ENCODE results near the gene CDC14A. TPM values are rescaled to one million over a fixed set of nuclear protein-coding genes. Genes with fewer than 3 reads are reported as not detected.

CDC14A gene
- polyA plus RNA-seq, 1 donor from 2014 or later = 2.7 TPM

GRCh38 chr1:100323419-100324106 lies 28.7 kb upstream of the CDC14A start:
- no peak overlapping the region for H3K4me3 ChIP-seq (ENCODE audit: low read length)
- no peak overlapping the region for H3K27ac ChIP-seq (ENCODE audit: low read length)
- no peaks in the 10 kb centered on the region for H3F3A ChIP-seq (ENCODE audit: insufficient read depth, low read length, poor library complexity, severe bottlenecking)
- no peak overlapping the region for H2AFZ ChIP-seq (ENCODE audit: low read depth, low read length)
- H3K4me2 ChIP-seq (ENCODE audit: low read length) = no peak overlapping the region
- TF ChIP-seq SMC3 (conservative IDR thresholded peaks at IDR 0.05; ENCODE audit: poor library complexity) (no peak), EP300 (conservative IDR thresholded peaks at IDR 0.05; ENCODE audit: poor library complexity, severe bottlenecking) (no peak), CTCF (IDR thresholded peaks at IDR 0.05; ENCODE audit: poor library complexity, severe bottlenecking) (no peak), RAD21 (conservative IDR thresholded peaks at IDR 0.05) (no peak), MXI1 (conservative IDR thresholded peaks at IDR 0.05; ENCODE audit: poor library complexity, severe bottlenecking) (no peak), TAF1 (IDR thresholded peaks at IDR 0.05; ENCODE audit: low read depth) (no peak), REST (IDR thresholded peaks at IDR 0.05; ENCODE audit: borderline replicate concordance) (no peak), EZH2 (IDR thresholded peaks at IDR 0.05; ENCODE audit: borderline replicate concordance, insufficient read depth, low read length, poor library complexity, severe bottlenecking) (no peak), POLR2AphosphoS5 (IDR thresholded peaks at IDR 0.05) (no peak)
- no peaks in the 10 kb centered on the region for H3K36me3 ChIP-seq (ENCODE audit: insufficient read depth, low read length)
- H3K9me3 ChIP-seq (ENCODE audit: low read length) = no peaks in the 10 kb centered on the region
- H3K9me2 ChIP-seq (ENCODE audit: insufficient read depth, low read length) = no peaks in the 10 kb centered on the region
- no peaks in the 10 kb centered on the region for H3K27me3 ChIP-seq (ENCODE audit: insufficient read depth, low read depth, low read length)
- no peaks in the 10 kb centered on the region for H3K79me2 ChIP-seq (replicated peaks; ENCODE audit: insufficient read depth, low read length)
- H3K9ac ChIP-seq (ENCODE audit: low read length) = no peak overlapping the region
- H4K20me1 ChIP-seq (ENCODE audit: insufficient read depth) = no peaks in the 10 kb centered on the region

- Histone ChIP-seq H3K4me2 (ENCODE audit: low read length) (no peak overlapping the region), H2AFZ (ENCODE audit: low read depth, low read length) (no peak overlapping the region), H3K27me3 (ENCODE audit: insufficient read depth, low read depth, low read length) (no peaks in the 10 kb centered on the region), H3F3A (ENCODE audit: insufficient read depth, low read length, poor library complexity, severe bottlenecking) (no peaks in the 10 kb centered on the region), H3K79me2 (replicated peaks; ENCODE audit: insufficient read depth, low read length) (no peaks in the 10 kb centered on the region), H3K9me3 (ENCODE audit: low read length) (no peaks in the 10 kb centered on the region), H4K20me1 (ENCODE audit: insufficient read depth) (no peaks in the 10 kb centered on the region), H3K4me3 (ENCODE audit: low read length) (no peak overlapping the region), H3K36me3 (ENCODE audit: insufficient read depth, low read length) (no peaks in the 10 kb centered on the region), H3K27ac (ENCODE audit: low read length) (no peak overlapping the region), H3K9ac (ENCODE audit: low read length) (no peak overlapping the region), H3K9me2 (ENCODE audit: insufficient read depth, low read length) (no peaks in the 10 kb centered on the region)
- TF ChIP-seq POLR2AphosphoS5 (IDR thresholded peaks at IDR 0.05) (no peak), EZH2 (IDR thresholded peaks at IDR 0.05; ENCODE audit: borderline replicate concordance, insufficient read depth, low read length, poor library complexity, severe bottlenecking) (no peak), REST (IDR thresholded peaks at IDR 0.05; ENCODE audit: borderline replicate concordance) (no peak), RAD21 (conservative IDR thresholded peaks at IDR 0.05) (no peak), SMC3 (conservative IDR thresholded peaks at IDR 0.05; ENCODE audit: poor library complexity) (no peak), TAF1 (IDR thresholded peaks at IDR 0.05; ENCODE audit: low read depth) (no peak), EP300 (conservative IDR thresholded peaks at IDR 0.05; ENCODE audit: poor library complexity, severe bottlenecking) (no peak), CTCF (IDR thresholded peaks at IDR 0.05; ENCODE audit: poor library complexity, severe bottlenecking) (no peak), MXI1 (conservative IDR thresholded peaks at IDR 0.05; ENCODE audit: poor library complexity, severe bottlenecking) (no peak)
Observed at GRCh38 chr1:100325415-100326324, 26.6 kb upstream of the CDC14A start.
